Trophoblast cell (in vitro differentiated cells and primary cell): ENCODE results near the gene ATL1.

Experiments
- DNase-seq, 2 donors: peaks; one replicate each; pipeline ENCODE4 v3.0.0-alpha.2; 2016
- H2AFZ ChIP-seq: 2 replicates; pipeline ENCODE4 v1.6.1; 2013; ENCODE audit warnings: low read length, moderate library complexity, mild to moderate bottlenecking; ENCODE audit not compliant: insufficient read depth, poor library complexity
- H2AK5ac ChIP-seq: 2 replicates; pipeline ENCODE4 v1.6.1; 2013; ENCODE audit warnings: mild to moderate bottlenecking, low read length
- H2BK120ac ChIP-seq: 2 replicates; pipeline ENCODE4 v1.6.1; 2013; ENCODE audit warnings: low read length, mild to moderate bottlenecking, moderate library complexity; ENCODE audit not compliant: insufficient read depth, poor library complexity
- H2BK12ac ChIP-seq: 2 replicates; pipeline ENCODE4 v1.6.1; 2013; ENCODE audit warnings: mild to moderate bottlenecking, low read length, moderate library complexity
- H2BK5ac ChIP-seq: 2 replicates; pipeline ENCODE4 v1.6.1; 2013; ENCODE audit warnings: low read length, low read depth, moderate library complexity, mild to moderate bottlenecking; ENCODE audit not compliant: poor library complexity
- H3K14ac ChIP-seq: 2 replicates; pipeline ENCODE4 v1.6.1; 2013; ENCODE audit warnings: mild to moderate bottlenecking, low read length
- H3K18ac ChIP-seq: 2 replicates; pipeline ENCODE4 v1.6.1; 2013; ENCODE audit warnings: mild to moderate bottlenecking, low read length
- H3K23ac ChIP-seq: 2 replicates; pipeline ENCODE4 v1.6.1; 2013; ENCODE audit warnings: low read length
- H3K27ac ChIP-seq: 2 replicates; pipeline ENCODE4 v1.5.1; 2013; ENCODE audit warnings: low read depth, mild to moderate bottlenecking, inconsistent platforms, low read length, moderate library complexity
- H3K27me3 ChIP-seq: 2 replicates; pipeline ENCODE4 v1.6.1; 2013; ENCODE audit warnings: inconsistent platforms, mild to moderate bottlenecking, low read length, moderate library complexity; ENCODE audit not compliant: insufficient read depth
- H3K36me3 ChIP-seq, 2 experiments: 1 replicate in 1 of 2; 2 replicates in 1 of 2; pipeline ENCODE4 v1.6.1; 2013; ENCODE audit warnings: low read length in 2 of 2, mild to moderate bottlenecking in 2 of 2, moderate library complexity in 1 of 2; ENCODE audit not compliant: insufficient read depth in 2 of 2, control insufficient read depth in 1 of 2
- H3K4ac ChIP-seq: 2 replicates; pipeline ENCODE4 v1.6.1; 2013; ENCODE audit warnings: low read depth, mild to moderate bottlenecking, low read length, moderate library complexity
- H3K4me1 ChIP-seq, 2 experiments: 1 replicate in 1 of 2; 2 replicates in 1 of 2; pipeline ENCODE4 v1.6.1; 2013; ENCODE audit warnings: low read length in 2 of 2, mild to moderate bottlenecking in 2 of 2, moderate library complexity in 1 of 2; ENCODE audit not compliant: insufficient read depth in 2 of 2, control insufficient read depth in 1 of 2
- H3K4me2 ChIP-seq: 2 replicates; pipeline ENCODE4 v1.6.1; 2013; ENCODE audit warnings: inconsistent platforms, mild to moderate bottlenecking, low read length, moderate library complexity
- H3K4me3 ChIP-seq: 2 replicates; pipeline ENCODE4 v1.5.1; 2013; ENCODE audit warnings: mild to moderate bottlenecking, low read depth, low read length, inconsistent platforms
- H3K79me1 ChIP-seq: one replicate; pipeline ENCODE4 v1.6.1; 2013; ENCODE audit warnings: low read length
- H3K79me2 ChIP-seq: 2 replicates; pipeline ENCODE4 v1.6.1; 2013; ENCODE audit warnings: low read length, mild to moderate bottlenecking; ENCODE audit not compliant: control insufficient read depth, insufficient read depth, poor library complexity
- H3K9ac ChIP-seq: 2 replicates; pipeline ENCODE4 v1.6.1; 2013; ENCODE audit warnings: mild to moderate bottlenecking, low read length
- H3K9me3 ChIP-seq: 2 replicates; pipeline ENCODE4 v1.6.1; 2013; ENCODE audit warnings: low read depth, mild to moderate bottlenecking, control low read depth, inconsistent platforms, low read length; ENCODE audit not compliant: insufficient read depth
- H4K12ac ChIP-seq: 2 replicates; pipeline ENCODE4 v1.6.1; 2013; ENCODE audit warnings: low read depth, mild to moderate bottlenecking, low read length, moderate library complexity
- H4K8ac ChIP-seq: 2 replicates; pipeline ENCODE4 v1.6.1; 2013; ENCODE audit warnings: low read depth, mild to moderate bottlenecking, low read length, moderate library complexity
- H4K91ac ChIP-seq: one replicate; pipeline ENCODE4 v1.6.1; 2013; ENCODE audit warnings: low read depth, mild to moderate bottlenecking, low read length, moderate library complexity
- WGBS: extraction: QIAGEN DNeasy Blood & Tissue Kit; methylation state at CpG from one replicate; pipeline ENCODE4 v1.1.7; 2013; ENCODE audit warnings: missing lambda C conversion rate; ENCODE audit not compliant: insufficient read length, insufficient coverage; ENCODE audit errors: extremely low coverage; 5-methylcytosine and 5-hydroxymethylcytosine counted together

ATL1 gene

GRCh38 chr14:50524731-50525515 is 35.0 kb upstream of the ATL1 start:
- no peak overlapping the region for H3K4me2 ChIP-seq

GRCh38 chr14:50528000-50528399 is 31.9 kb upstream of the ATL1 start:
- Histone ChIP-seq H3K27me3 (no peaks in the 10 kb centered on the region), H3K79me1 (peaks cover 10% of the 10 kb centered on the region), H3K9ac (no peak overlapping the region), H2BK12ac (no peak overlapping the region), H3K14ac (no peak overlapping the region), H4K12ac (no peak overlapping the region), H2BK120ac (no peak overlapping the region), H3K36me3 (peaks cover 0 to 5% of the 10 kb centered on the region in 2 experiments), H2AK5ac (no peak overlapping the region), H4K91ac (no peak overlapping the region), H3K23ac (no peak overlapping the region), H3K27ac (no peak overlapping the region), H2AFZ (no peak overlapping the region), H3K9me3 (no peaks in the 10 kb centered on the region), H4K8ac (no peak overlapping the region), H3K4me1 (peaks cover 6 to 8% of the 10 kb centered on the region in 2 experiments), H3K18ac (no peak overlapping the region), H3K79me2 (peaks cover 23% of the 10 kb centered on the region), H3K4ac (no peak overlapping the region), H3K4me2 (no peak overlapping the region), H3K4me3 (no peak overlapping the region), H2BK5ac (no peak overlapping the region)
- DNase-seq = no peak
- no CpG with 5 or more reads among the region's 1 CpG for WGBS

More at GRCh38 chr14:50524731-50525515, 35.0 kb upstream of the ATL1 start:
- Histone ChIP-seq H3K27me3 (no peaks in the 10 kb centered on the region), H3K79me1 (no peaks in the 10 kb centered on the region), H3K23ac (no peak overlapping the region), H3K4ac (peak overlapping the region; percentile 71), H3K9ac (no peak overlapping the region), H3K9me3 (no peaks in the 10 kb centered on the region), H2BK5ac (no peak overlapping the region), H3K4me3 (no peak overlapping the region), H2BK12ac (no peak overlapping the region), H3K4me1 (peaks cover 2 to 4% of the 10 kb centered on the region in 2 experiments), H3K79me2 (peaks cover 13% of the 10 kb centered on the region), H4K8ac (no peak overlapping the region), H3K36me3 (peaks cover 2 to 5% of the 10 kb centered on the region in 2 experiments), H3K27ac (no peak overlapping the region), H4K12ac (no peak overlapping the region), H3K14ac (no peak overlapping the region), H4K91ac (no peak overlapping the region), H3K18ac (no peak overlapping the region), H2AFZ (no peak overlapping the region), H2AK5ac (no peak overlapping the region), H2BK120ac (no peak overlapping the region)
- no CpG with 5 or more reads among the region's 6 CpGs for WGBS
- peak in 1 of 2 donors; percentile 75 for DNase-seq

- DNase-seq = no peak
Measured at GRCh38 chr14:50529288-50530179, 30.4 kb upstream of the ATL1 start.

GRCh38 chr14:50530358-50530757 is 29.6 kb upstream of the ATL1 start:
- no CpG with 5 or more reads among the region's 1 CpG for WGBS

More at GRCh38 chr14:50529288-50530179, 30.4 kb upstream of the ATL1 start:
- Histone ChIP-seq H3K9ac (no peak overlapping the region), H3K27me3 (no peaks in the 10 kb centered on the region), H3K14ac (no peak overlapping the region), H3K4me2 (no peak overlapping the region), H3K23ac (no peak overlapping the region), H3K27ac (no peak overlapping the region), H4K8ac (no peak overlapping the region), H2BK120ac (no peak overlapping the region), H3K36me3 (peaks cover 0 to 5% of the 10 kb centered on the region in 2 experiments), H2AFZ (no peak overlapping the region), H3K9me3 (no peaks in the 10 kb centered on the region), H3K4ac (peak overlapping the region; percentile 98), H3K79me2 (peaks cover 23% of the 10 kb centered on the region), H2AK5ac (no peak overlapping the region), H3K4me3 (no peak overlapping the region), H3K18ac (no peak overlapping the region), H4K91ac (no peak overlapping the region), H2BK12ac (no peak overlapping the region), H4K12ac (no peak overlapping the region), H2BK5ac (no peak overlapping the region), H3K79me1 (peaks cover 10% of the 10 kb centered on the region), H3K4me1 (peaks cover 6 to 8% of the 10 kb centered on the region in 2 experiments)
- 100% methylated on average over 1 of the region's 6 CpGs for WGBS

More at GRCh38 chr14:50530358-50530757, 29.6 kb upstream of the ATL1 start:
- Histone ChIP-seq H3K23ac (no peak overlapping the region), H3K4ac (no peak overlapping the region), H3K27ac (no peak overlapping the region), H3K4me3 (no peak overlapping the region), H2BK5ac (no peak overlapping the region), H3K18ac (no peak overlapping the region), H4K8ac (no peak overlapping the region), H2BK12ac (no peak overlapping the region), H2BK120ac (no peak overlapping the region), H3K79me1 (peaks cover 10% of the 10 kb centered on the region), H3K79me2 (peaks cover 22% of the 10 kb centered on the region), H3K9ac (no peak overlapping the region), H3K14ac (no peak overlapping the region), H3K4me1 (peaks cover 6 to 8% of the 10 kb centered on the region in 2 experiments), H3K9me3 (no peaks in the 10 kb centered on the region), H3K4me2 (no peak overlapping the region), H4K12ac (no peak overlapping the region), H4K91ac (no peak overlapping the region), H3K27me3 (no peaks in the 10 kb centered on the region), H2AK5ac (no peak overlapping the region), H3K36me3 (peaks cover 0 to 5% of the 10 kb centered on the region in 2 experiments), H2AFZ (no peak overlapping the region)
- DNase-seq = peak in 1 of 2 donors; percentile 61
